Coronary artery (tissue), 2 donors: ENCODE results near the gene GJB1.
"Not testable (repeated sequence)": the region's sequence is repeated elsewhere in the genome, so short reads cannot be mapped to it uniquely, and the experiment has no call there.

Experiments
- DNase-seq: peaks from one replicate; pipeline ENCODE4 v3.0.0-alpha.2; 2017; ENCODE audit warnings: low spot score
- H3K27ac ChIP-seq, 2 donors: fragments of 200-600 bp; sonication (generic); one replicate each; pipeline ENCODE4 v1.5.1; 2016 to 2019
- H3K4me3 ChIP-seq: fragments of 200-600 bp; sonication (generic); 2 replicates; pipeline ENCODE4 v1.5.1; 2016; ENCODE audit warnings: mild to moderate bottlenecking, moderate library complexity
- CTCF ChIP-seq: fragments of 200-600 bp; sonication (generic); IDR thresholded peaks from one replicate; pipeline ENCODE4 v1.5.1; 2019; ENCODE audit warnings: antibody characterized with exemption

The GJB1 gene

GRCh38 chrX:71254092-71254963 is 31.3 kb downstream of the GJB1 start, which contains the start of gene ZMYM3:
Gene ZMYM3, minus strand, starts transcription at chrX:71254140. Its CDS starts 885 bp downstream, at chrX:71253255.
- Histone ChIP-seq H3K4me3 (peak within 1 kb of the TSS; percentile 87), H3K27ac (peak within 1 kb of the TSS; percentile 49 to 94)
- no peak for TF ChIP-seq CTCF
- DNase-seq: peak; percentile 88

GRCh38 chrX:71256051-71256450 is 33.0 kb downstream of the GJB1 start:
- no peak for TF ChIP-seq CTCF
- H3K27ac ChIP-seq: no peak overlapping the region
- DNase-seq: no peak
- no peak overlapping the region for H3K4me3 ChIP-seq

GRCh38 chrX:71256856-71257255 is 33.8 kb downstream of the GJB1 start:
- Histone ChIP-seq H3K4me3 (no peak overlapping the region), H3K27ac (no peak overlapping the region)
- TF ChIP-seq CTCF: no peak
- DNase-seq: no peak

- not testable (repeated sequence) for H3K27ac ChIP-seq, H3K4me3 ChIP-seq, DNase-seq
These were observed 45.6 kb downstream of the GJB1 start for GRCh38 chrX:71268624-71269023.

- Histone ChIP-seq H3K27ac (no peak overlapping the region), H3K4me3 (no peak overlapping the region)
- TF ChIP-seq CTCF: no peak
- DNase-seq: no peak
These were observed 46.9 kb downstream of the GJB1 start for GRCh38 chrX:71269801-71270395.

GRCh38 chrX:71272313-71272712 is 49.3 kb downstream of the GJB1 start:
- H3K27ac ChIP-seq, H3K4me3 ChIP-seq, DNase-seq: not testable (repeated sequence)
